Tibial nerve (tissue), 4 donors: ENCODE data around the gene ASF1B. TPM values are rescaled to one million over a fixed set of nuclear protein-coding genes. Genes with fewer than 3 reads are reported as not detected.
A peak's percentile ranks its signal among the peaks of the same experiment; 100 is the strongest.

Experiments used
- DNase-seq, 2 donors: peaks; one replicate each; pipeline ENCODE4 v3.0.0-alpha.2; 2019; ENCODE audit warnings: low spot score in 2 of 2
- H3K27ac ChIP-seq, 4 donors: fragments of 200-600 bp; sonication (generic) in 3 of 4; one replicate each; pipeline ENCODE4 v1.5.1; 2017 to 2019; ENCODE audit warnings: mild to moderate bottlenecking in 1 of 4
- H3K27me3 ChIP-seq, 2 donors: fragments of 200-600 bp; sonication (generic) in 1 of 2; one replicate each; pipeline versions ENCODE4 v1.5.1 to v1.6.0; 2017 to 2019
- H3K36me3 ChIP-seq, 3 donors: fragments of 200-600 bp; sonication (generic); one replicate each; pipeline ENCODE4 v1.5.1; 2018 to 2019
- H3K4me1 ChIP-seq, 4 donors: fragments of 200-600 bp; sonication (generic) in 3 of 4; one replicate each; pipeline ENCODE4 v1.5.1; 2017 to 2019
- H3K4me3 ChIP-seq, 4 donors: fragments of 200-600 bp; sonication (generic) in 3 of 4; one replicate each; pipeline ENCODE4 v1.5.1; 2017 to 2019; ENCODE audit warnings: mild to moderate bottlenecking in 1 of 4, moderate library complexity in 1 of 4
- H3K9me3 ChIP-seq, 4 donors: fragments of 200-600 bp; sonication (generic) in 3 of 4; one replicate each; pipeline ENCODE4 v1.5.1; 2017 to 2019
- CTCF ChIP-seq, 5 experiments: fragments of 200-600 bp in 3 of 5; fragments of 450-650 bp in 2 of 5; sonication (generic) in 3 of 5; IDR thresholded peaks; one replicate each; pipeline ENCODE4 v1.5.1; 2016 to 2019; ENCODE audit warnings: antibody characterized with exemption in 5 of 5, mild to moderate bottlenecking in 3 of 5, moderate library complexity in 2 of 5
- EP300 ChIP-seq, 2 donors: sonication (generic); formaldehyde crosslinking; IDR thresholded peaks; one replicate each; pipeline ENCODE4 v1.6.1; 2017; ENCODE audit warnings: antibody characterized with exemption in 2 of 2, mild to moderate bottlenecking in 1 of 2
- POLR2A ChIP-seq, 2 donors: fragments of 450-650 bp; IDR thresholded peaks; one replicate each; pipeline ENCODE4 v1.6.1; 2017; ENCODE audit warnings: antibody characterized with exemption in 2 of 2, mild to moderate bottlenecking in 2 of 2, moderate library complexity in 2 of 2
- WGBS, 2 donors: methylation state at CpG; one replicate each; pipeline ENCODE4 v1.1.5; 2018; 5-methylcytosine and 5-hydroxymethylcytosine counted together
- total RNA-seq, 4 donors: library from RNA; depleted of rRNA; stranded (reverse); fragments of >200 nt; gene quantifications; one replicate each; pipeline ENCODE4 v1.1.0, GENCODE V29; 2016

Gene ASF1B
- total RNA-seq, 4 donors from 2014 or later = 0.90 to 2.3 TPM; not detected in 2

- H3K27ac ChIP-seq = peak overlapping the region; percentile 64 to 99 (median 79)
- no peak for DNase-seq
- no peaks in the 10 kb centered on the region for H3K9me3 ChIP-seq
- H3K36me3 ChIP-seq = peaks cover 0 to 8% (median 0%) of the 10 kb centered on the region in 3 donors
- H3K4me3 ChIP-seq = peak overlapping the region in 1 of 4 donors; percentile 35
- H3K27me3 ChIP-seq = no peaks in the 10 kb centered on the region
- no peak for TF ChIP-seq EP300 (IDR thresholded peaks at IDR 0.05)
- no peak for TF ChIP-seq CTCF (IDR thresholded peaks at IDR 0.05)
- no peak for TF ChIP-seq POLR2A (IDR thresholded peaks at IDR 0.05)
- WGBS, 2 donors = 49 to 66% methylated on average over 11 of the region's 12 CpGs
- H3K4me1 ChIP-seq = peaks cover 0 to 77% (median 40%) of the 10 kb centered on the region in 4 donors
Measured at GRCh38 chr19:14112051-14112808, 24.2 kb downstream of the ASF1B start.

GRCh38 chr19:14111486-14111885 lies 24.9 kb downstream of the ASF1B start:
- Histone ChIP-seq H3K4me3 (no peak overlapping the region), H3K36me3 (peaks cover 0 to 15% (median 0%) of the 10 kb centered on the region in 3 donors), H3K4me1 (peaks cover 0 to 76% (median 36%) of the 10 kb centered on the region in 4 donors), H3K27ac (peak overlapping the region in 1 of 4 donors; percentile 99), H3K27me3 (no peaks in the 10 kb centered on the region), H3K9me3 (no peaks in the 10 kb centered on the region)
- WGBS, 2 donors = 100% methylated on average over 1 of the region's 1 CpG
- no peak for DNase-seq
- TF ChIP-seq POLR2A (IDR thresholded peaks at IDR 0.05) = no peak
- no peak for TF ChIP-seq EP300 (IDR thresholded peaks at IDR 0.05)
- TF ChIP-seq CTCF (IDR thresholded peaks at IDR 0.05) = no peak

GRCh38 chr19:14110650-14111049 lies 25.7 kb downstream of the ASF1B start:
- Histone ChIP-seq H3K9me3 (no peaks in the 10 kb centered on the region), H3K4me3 (no peak overlapping the region), H3K4me1 (peaks cover 0 to 67% (median 28%) of the 10 kb centered on the region in 4 donors), H3K36me3 (peaks cover 0 to 24% (median 2%) of the 10 kb centered on the region in 3 donors), H3K27me3 (no peaks in the 10 kb centered on the region), H3K27ac (no peak overlapping the region)
- WGBS, 2 donors = 37 to 55% methylated on average over 2 of the region's 2 CpGs
- TF ChIP-seq EP300 (IDR thresholded peaks at IDR 0.05) (no peak), POLR2A (IDR thresholded peaks at IDR 0.05) (no peak), CTCF (IDR thresholded peaks at IDR 0.05) (no peak)
- DNase-seq = no peak

GRCh38 chr19:14107581-14108461 lies 28.6 kb downstream of the ASF1B start:
- no peak for DNase-seq
- Histone ChIP-seq H3K9me3 (no peaks in the 10 kb centered on the region), H3K4me3 (no peak overlapping the region), H3K27ac (peak overlapping the region in 1 of 4 donors; percentile 44), H3K27me3 (no peaks in the 10 kb centered on the region), H3K36me3 (peaks cover 0 to 52% (median 2%) of the 10 kb centered on the region in 3 donors), H3K4me1 (peaks cover 0 to 39% (median 11%) of the 10 kb centered on the region in 4 donors)
- WGBS, 2 donors = 63 to 73% methylated on average over 22 to 23 of the region's 23 CpGs
- TF ChIP-seq EP300 (IDR thresholded peaks at IDR 0.05) = no peak
- TF ChIP-seq CTCF (IDR thresholded peaks at IDR 0.05) = no peak
- no peak for TF ChIP-seq POLR2A (IDR thresholded peaks at IDR 0.05)
